Measurements from ENCODE around the gene HDAC4. TPM values are rescaled to one million over a fixed set of nuclear protein-coding genes. Genes with fewer than 3 reads are reported as not detected.

HDAC4 gene
- total RNA-seq, 1 experiment from 2014 or later = 47.6 TPM

DNA sequence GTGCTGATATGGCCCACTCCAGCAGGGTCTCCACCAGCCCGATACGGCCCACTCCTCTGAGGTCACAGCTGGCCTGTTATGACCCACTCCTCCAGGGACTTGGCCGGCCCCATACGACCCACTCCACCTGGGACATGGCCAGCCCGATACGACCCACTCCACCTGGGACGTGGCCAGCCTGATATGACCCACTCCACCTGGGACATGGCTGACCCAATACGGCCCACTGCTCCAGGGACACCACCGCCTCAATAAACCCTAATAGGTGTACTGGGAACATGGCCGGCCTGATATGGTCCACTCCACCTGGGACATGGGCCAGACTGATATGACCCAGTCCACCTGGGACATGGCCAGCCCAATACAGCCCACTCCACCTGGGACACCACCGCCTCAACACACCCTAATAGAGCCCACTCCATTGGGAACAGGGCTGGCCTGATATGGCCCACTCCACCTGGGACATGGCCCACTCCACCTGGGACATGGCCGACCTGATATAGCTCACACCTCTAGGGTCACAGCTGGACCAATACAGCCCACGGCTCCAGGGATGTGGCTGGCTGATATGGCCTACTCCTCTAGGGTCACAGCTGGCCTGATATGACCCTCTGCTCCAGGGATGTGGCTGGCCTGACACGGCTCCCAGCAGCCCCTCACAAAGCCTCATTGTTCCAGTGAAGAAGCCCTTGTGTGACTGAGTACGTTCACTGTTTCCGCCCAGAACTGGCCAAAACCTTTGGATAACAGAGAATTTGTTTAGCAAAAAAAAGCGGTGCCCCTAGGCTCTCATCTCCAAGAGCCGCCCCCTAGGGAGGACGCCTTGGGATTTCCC, 245.6 kb downstream of the HDAC4 start:
- ChIA-PET CTCF (no interaction called here), RAD21 (ENCODE audit: low non-redundant PET in 1 of 2, low total read pairs in 2 of 2, uncharacterized antibody in 2 of 2, unreplicated experiment in 2 of 2) (no interaction called here), POLR2A (no interaction called here)
- Histone ChIP-seq H3K36me3 (ENCODE audit: control insufficient read depth in 1 of 2, insufficient read depth in 2 of 2, low read length in 2 of 2) (peaks cover 2 to 4% of the 10 kb centered on the region in 2 experiments; a peak in 1 of 4 replicates), H3K9me2 (ENCODE audit: insufficient read depth) (no peaks in the 10 kb centered on the region), H4K20me1 (ENCODE audit: insufficient read depth) (no peaks in the 10 kb centered on the region), H3K9me3 (ENCODE audit: control insufficient read depth in 1 of 2, insufficient read depth in 1 of 2, low read depth in 1 of 2, low read length in 2 of 2) (no peaks in the 10 kb centered on the region), H3K79me2 (ENCODE audit: insufficient read depth, low read length) (no peaks in the 10 kb centered on the region), H3K27me3 (ENCODE audit: insufficient read depth, low read length) (no peaks in the 10 kb centered on the region), H3K4me1 (ENCODE audit: control insufficient read depth in 1 of 2, insufficient read depth in 2 of 2, low read length in 2 of 2) (peaks cover 0 to 25% of the 10 kb centered on the region in 2 experiments; a peak in 1 of 4 replicates), H2AFZ (ENCODE audit: low read depth, low read length, poor library complexity, severe bottlenecking) (no peak overlapping the region), H3K9ac (ENCODE audit: low read length) (no peak overlapping the region), H3K27ac (ENCODE audit: low read depth, low read length) (no peak overlapping the region), H3K4me3 (replicated peaks in 1 of 2; ENCODE audit: low read depth in 1 of 2, low read length in 2 of 2) (no peak overlapping the region), H3K4me2 (ENCODE audit: low read length) (no peak overlapping the region)
- no peak for DNase-seq (ENCODE audit: low read depth, low spot score)
- intact Hi-C loops (cut with micrococcal nuclease) = no loop called here
- no TSS peak for BruUV-seq (replicated peaks)
- TF ChIP-seq CTCF (IDR thresholded peaks at IDR 0.05 in 2 of 3, conservative IDR thresholded peaks at IDR 0.05 in 1 of 3; ENCODE audit: borderline replicate concordance in 1 of 3, insufficient read depth in 1 of 3, low read depth in 2 of 3, low read length in 2 of 3) (no peak), CEBPB (IDR thresholded peaks at IDR 0.05; ENCODE audit: low read depth) (no peak), ZBTB33 (IDR thresholded peaks at IDR 0.05; ENCODE audit: extremely low read depth, insufficient replicate concordance, low read length) (no peak), POLR2AphosphoS5 (IDR thresholded peaks at IDR 0.05; ENCODE audit: low read depth, low read length) (no peak), SRF (IDR thresholded peaks at IDR 0.05; ENCODE audit: low read depth) (no peak), TCF7L2 (IDR thresholded peaks at IDR 0.05; ENCODE audit: borderline replicate concordance, extremely low read depth, insufficient read depth, insufficient read length) (no peak), CBX3 (IDR thresholded peaks at IDR 0.05; ENCODE audit: low read depth) (no peak), SIN3A (IDR thresholded peaks at IDR 0.05; ENCODE audit: low read depth) (no peak), ELF1 (IDR thresholded peaks at IDR 0.05; ENCODE audit: borderline replicate concordance, low read depth) (no peak), POLR2A (IDR thresholded peaks at IDR 0.05; ENCODE audit: borderline replicate concordance, extremely low read depth, insufficient read depth, insufficient read length) (no peak), FOSL1 (IDR thresholded peaks at IDR 0.05; ENCODE audit: low read depth) (no peak), EZH2 (IDR thresholded peaks at IDR 0.05) (no peak), SP1 (IDR thresholded peaks at IDR 0.05; ENCODE audit: low read depth) (no peak), ZNF274 (IDR thresholded peaks at IDR 0.05; ENCODE audit: low read depth, low read length) (no peak), MAX (IDR thresholded peaks at IDR 0.05) (no peak), EGR1 (IDR thresholded peaks at IDR 0.05; ENCODE audit: low read depth) (no peak), EZH2phosphoT487 (IDR thresholded peaks at IDR 0.05; ENCODE audit: borderline replicate concordance) (no peak)
- TF ChIP-seq, protein P1, sequence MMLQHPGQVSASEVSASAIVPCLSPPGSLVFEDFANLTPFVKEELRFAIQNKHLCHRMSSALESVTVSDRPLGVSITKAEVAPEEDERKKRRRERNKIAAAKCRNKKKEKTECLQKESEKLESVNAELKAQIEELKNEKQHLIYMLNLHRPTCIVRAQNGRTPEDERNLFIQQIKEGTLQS (IDR thresholded peaks at IDR 0.05) = no peak
- TF ChIP-seq, protein P2, sequence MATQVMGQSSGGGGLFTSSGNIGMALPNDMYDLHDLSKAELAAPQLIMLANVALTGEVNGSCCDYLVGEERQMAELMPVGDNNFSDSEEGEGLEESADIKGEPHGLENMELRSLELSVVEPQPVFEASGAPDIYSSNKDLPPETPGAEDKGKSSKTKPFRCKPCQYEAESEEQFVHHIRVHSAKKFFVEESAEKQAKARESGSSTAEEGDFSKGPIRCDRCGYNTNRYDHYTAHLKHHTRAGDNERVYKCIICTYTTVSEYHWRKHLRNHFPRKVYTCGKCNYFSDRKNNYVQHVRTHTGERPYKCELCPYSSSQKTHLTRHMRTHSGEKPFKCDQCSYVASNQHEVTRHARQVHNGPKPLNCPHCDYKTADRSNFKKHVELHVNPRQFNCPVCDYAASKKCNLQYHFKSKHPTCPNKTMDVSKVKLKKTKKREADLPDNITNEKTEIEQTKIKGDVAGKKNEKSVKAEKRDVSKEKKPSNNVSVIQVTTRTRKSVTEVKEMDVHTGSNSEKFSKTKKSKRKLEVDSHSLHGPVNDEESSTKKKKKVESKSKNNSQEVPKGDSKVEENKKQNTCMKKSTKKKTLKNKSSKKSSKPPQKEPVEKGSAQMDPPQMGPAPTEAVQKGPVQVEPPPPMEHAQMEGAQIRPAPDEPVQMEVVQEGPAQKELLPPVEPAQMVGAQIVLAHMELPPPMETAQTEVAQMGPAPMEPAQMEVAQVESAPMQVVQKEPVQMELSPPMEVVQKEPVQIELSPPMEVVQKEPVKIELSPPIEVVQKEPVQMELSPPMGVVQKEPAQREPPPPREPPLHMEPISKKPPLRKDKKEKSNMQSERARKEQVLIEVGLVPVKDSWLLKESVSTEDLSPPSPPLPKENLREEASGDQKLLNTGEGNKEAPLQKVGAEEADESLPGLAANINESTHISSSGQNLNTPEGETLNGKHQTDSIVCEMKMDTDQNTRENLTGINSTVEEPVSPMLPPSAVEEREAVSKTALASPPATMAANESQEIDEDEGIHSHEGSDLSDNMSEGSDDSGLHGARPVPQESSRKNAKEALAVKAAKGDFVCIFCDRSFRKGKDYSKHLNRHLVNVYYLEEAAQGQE (IDR thresholded peaks at IDR 0.05; ENCODE audit: low read depth) = no peak
- ATAC-seq = no peak
